Glomerular visceral epithelial cell (primary cell): ENCODE data around the gene ZDHHC23.

Source experiments
- DNase-seq: peaks from one replicate; pipeline ENCODE4 v3.0.0-alpha.2; 2016; ENCODE audit errors: extremely low spot score

ZDHHC23 gene

DNA sequence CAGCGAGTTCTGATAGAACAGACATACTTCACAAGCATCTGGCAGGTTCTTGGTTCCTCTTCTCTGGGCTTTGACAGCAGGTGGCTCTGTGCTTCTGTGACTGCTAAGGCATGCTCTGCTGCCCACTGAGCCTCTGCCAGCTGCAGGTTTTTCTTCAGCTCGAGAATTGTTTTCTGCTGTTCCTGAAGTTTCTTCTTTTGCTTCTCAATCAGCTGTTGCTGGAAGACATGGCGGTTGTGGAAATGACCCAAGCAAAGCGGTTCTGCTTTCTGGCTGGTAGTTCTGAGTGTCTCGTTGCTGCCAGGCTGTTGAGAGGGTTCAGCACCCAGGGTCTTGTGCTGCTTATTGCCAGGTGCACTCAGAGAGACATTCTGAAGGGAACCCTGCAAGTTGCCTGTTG is 57.7 kb downstream of the ZDHHC23 start:
- DNase-seq: no peak

DNA sequence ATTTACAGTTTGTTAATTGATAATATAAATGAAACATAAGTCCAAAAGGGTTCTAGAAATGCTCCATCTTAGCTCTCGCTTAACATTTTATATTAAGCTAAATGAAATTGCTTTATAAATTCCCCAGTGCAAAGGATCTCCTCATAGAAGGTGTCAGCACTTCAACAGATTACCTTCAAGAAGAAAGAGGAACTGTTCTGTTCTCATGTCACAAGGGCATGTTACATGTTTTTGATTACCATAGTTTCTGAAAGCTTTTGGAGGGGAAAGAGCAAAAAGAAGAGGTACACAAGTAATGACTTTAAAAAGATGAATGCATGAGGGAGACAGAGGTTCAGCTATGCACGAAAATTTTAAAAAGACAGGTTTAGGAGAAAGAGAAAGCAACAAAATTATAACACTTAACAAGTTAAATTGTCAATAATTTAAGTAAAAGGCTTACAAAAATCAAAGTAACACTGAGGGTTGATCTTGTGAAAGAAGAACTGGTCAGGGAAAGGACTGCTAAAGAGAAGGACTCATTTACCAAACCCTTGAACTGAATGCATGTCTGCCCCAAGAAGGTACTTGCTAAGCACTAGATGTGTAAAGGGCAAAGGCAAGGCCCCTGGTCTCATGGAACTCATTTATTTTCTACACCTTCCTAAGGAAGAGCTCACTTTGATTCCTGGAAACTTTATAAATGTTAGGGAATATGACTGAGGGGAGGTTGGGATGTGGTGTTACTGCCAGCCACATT is 63.4 kb downstream of the ZDHHC23 start:
- no peak for DNase-seq
